ENCODE data around the gene PRH2. TPM values are rescaled to one million over a fixed set of nuclear protein-coding genes. Genes with fewer than 3 reads are reported as not detected.

The PRH2 gene
- total and polyA plus RNA-seq, 9 of the 15 experiments (the other 6 are each of a cell fraction or from before 2014, with no cell fraction given): 0.18 to 0.81 (median 0.24) TPM; not detected in 6

DNA sequence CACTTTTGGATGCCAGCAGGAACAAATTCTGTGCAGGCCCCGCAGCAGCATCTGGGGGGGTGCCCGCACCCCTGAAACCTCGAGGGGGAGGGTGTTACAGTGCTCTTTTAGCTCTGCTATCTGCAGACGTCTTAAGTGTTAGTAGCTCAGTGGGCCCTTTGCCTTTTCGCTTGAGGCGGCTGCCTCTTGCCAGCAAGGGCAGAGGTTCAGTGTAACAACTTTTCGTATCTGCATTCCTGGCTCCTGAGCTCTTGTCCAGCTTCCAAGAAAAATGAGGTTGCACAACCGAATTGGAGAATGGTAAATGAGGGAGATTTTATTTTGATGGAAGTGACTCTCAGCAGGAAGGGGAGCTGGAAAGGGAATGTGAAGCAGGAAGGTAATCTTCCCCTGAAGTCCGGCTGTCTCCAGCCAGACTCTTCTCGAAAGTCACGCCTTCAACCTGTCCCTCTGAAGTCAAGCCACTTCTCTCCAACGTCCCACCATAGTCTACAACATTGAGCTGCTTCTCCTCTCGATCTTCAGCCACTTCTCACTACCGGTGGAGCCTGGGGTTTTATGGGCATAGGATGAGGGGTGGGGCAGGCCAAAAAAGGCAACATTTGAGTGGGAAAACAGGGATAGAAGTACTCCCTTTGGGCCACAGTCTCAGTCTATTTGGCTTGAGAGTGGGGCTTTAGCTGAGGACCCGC, 39.9 kb downstream of the PRH2 start (continued):
- no peak for TF ChIP-seq KAT2B (IDR thresholded peaks at IDR 0.05; ENCODE audit: low read depth, low read length)
- TF ChIP-seq BCL6 (CRISPR knock-in tag; IDR thresholded peaks at IDR 0.05): no peak
- TF ChIP-seq, protein P1, sequence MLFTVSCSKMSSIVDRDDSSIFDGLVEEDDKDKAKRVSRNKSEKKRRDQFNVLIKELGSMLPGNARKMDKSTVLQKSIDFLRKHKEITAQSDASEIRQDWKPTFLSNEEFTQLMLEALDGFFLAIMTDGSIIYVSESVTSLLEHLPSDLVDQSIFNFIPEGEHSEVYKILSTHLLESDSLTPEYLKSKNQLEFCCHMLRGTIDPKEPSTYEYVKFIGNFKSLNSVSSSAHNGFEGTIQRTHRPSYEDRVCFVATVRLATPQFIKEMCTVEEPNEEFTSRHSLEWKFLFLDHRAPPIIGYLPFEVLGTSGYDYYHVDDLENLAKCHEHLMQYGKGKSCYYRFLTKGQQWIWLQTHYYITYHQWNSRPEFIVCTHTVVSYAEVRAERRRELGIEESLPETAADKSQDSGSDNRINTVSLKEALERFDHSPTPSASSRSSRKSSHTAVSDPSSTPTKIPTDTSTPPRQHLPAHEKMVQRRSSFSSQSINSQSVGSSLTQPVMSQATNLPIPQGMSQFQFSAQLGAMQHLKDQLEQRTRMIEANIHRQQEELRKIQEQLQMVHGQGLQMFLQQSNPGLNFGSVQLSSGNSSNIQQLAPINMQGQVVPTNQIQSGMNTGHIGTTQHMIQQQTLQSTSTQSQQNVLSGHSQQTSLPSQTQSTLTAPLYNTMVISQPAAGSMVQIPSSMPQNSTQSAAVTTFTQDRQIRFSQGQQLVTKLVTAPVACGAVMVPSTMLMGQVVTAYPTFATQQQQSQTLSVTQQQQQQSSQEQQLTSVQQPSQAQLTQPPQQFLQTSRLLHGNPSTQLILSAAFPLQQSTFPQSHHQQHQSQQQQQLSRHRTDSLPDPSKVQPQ (CRISPR knock-in tag; IDR thresholded peaks at IDR 0.05; ENCODE audit: borderline replicate concordance): no peak
- TF ChIP-seq, protein P2, sequence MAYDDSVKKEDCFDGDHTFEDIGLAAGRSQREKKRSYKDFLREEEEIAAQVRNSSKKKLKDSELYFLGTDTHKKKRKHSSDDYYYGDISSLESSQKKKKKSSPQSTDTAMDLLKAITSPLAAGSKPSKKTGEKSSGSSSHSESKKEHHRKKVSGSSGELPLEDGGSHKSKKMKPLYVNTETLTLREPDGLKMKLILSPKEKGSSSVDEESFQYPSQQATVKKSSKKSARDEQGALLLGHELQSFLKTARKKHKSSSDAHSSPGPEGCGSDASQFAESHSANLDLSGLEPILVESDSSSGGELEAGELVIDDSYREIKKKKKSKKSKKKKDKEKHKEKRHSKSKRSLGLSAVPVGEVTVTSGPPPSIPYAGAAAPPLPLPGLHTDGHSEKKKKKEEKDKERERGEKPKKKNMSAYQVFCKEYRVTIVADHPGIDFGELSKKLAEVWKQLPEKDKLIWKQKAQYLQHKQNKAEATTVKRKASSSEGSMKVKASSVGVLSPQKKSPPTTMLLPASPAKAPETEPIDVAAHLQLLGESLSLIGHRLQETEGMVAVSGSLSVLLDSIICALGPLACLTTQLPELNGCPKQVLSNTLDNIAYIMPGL (CRISPR knock-in tag; IDR thresholded peaks at IDR 0.05): no peak
- no peak for TF ChIP-seq ZNF57 (CRISPR knock-in tag; IDR thresholded peaks at IDR 0.05)
- no peak for TF ChIP-seq GTF2F1 (IDR thresholded peaks at IDR 0.05; ENCODE audit: low read depth, low read length)
- no peak for TF ChIP-seq ZNF696 (CRISPR knock-in tag; conservative IDR thresholded peaks at IDR 0.05)
- no peak for TF ChIP-seq SAFB2 (IDR thresholded peaks at IDR 0.05; ENCODE audit: borderline replicate concordance, low read depth, low read length, severe bottlenecking)

All from K562 (cell line).